H1 (cell line): ENCODE measurements around the gene LAMB3. TPM values are rescaled to one million over a fixed set of nuclear protein-coding genes. Genes with fewer than 3 reads are reported as not detected.

Experiments
- CTCF ChIA-PET: fragments of 300-600 bp; sonication (Branson Sonifier 250); formaldehyde crosslinking; loops from one replicate; lab custom pipeline; 2021; ENCODE audit not compliant: partially characterized antibody; lab: Charles Lee
- POLR2A ChIA-PET: fragments of 300-600 bp; sonication (Branson Sonifier 250); formaldehyde crosslinking; loops from one replicate; lab custom pipeline; 2021; ENCODE audit warnings: inconsistent platforms; ENCODE audit not compliant: partially characterized antibody; lab: Charles Lee
- DNase-seq, 2 experiments: peaks; one replicate each; pipeline versions ENCODE4 v3.0.0 to v3.0.0-alpha.2; 2010 to 2022; ENCODE audit warnings: low spot score in 2 of 2, low read depth in 1 of 2, mixed read lengths in 1 of 2
- FAIRE-seq: peaks from 2 replicates; lab custom pipeline; 2011; peaks lifted over from hg19 to GRCh38; lab: Jason Lieb, UNC
- H2AFZ ChIP-seq: 2 replicates; pipeline ENCODE4 v1.8.1; 2012; ENCODE audit warnings: low read length, inconsistent platforms
- H2AK5ac ChIP-seq: 2 replicates; pipeline ENCODE4 v1.6.1; 2013; ENCODE audit warnings: low read depth, low read length
- H2BK120ac ChIP-seq: replicated peaks from 2 replicates; pipeline ENCODE3; 2013; ENCODE audit warnings: low read depth, low read length, inconsistent platforms
- H2BK12ac ChIP-seq: 2 replicates; pipeline ENCODE4 v1.6.1; 2013; ENCODE audit warnings: low read depth, low read length
- H2BK15ac ChIP-seq: 2 replicates; pipeline ENCODE4 v1.6.1; 2013; ENCODE audit warnings: low read length
- H2BK20ac ChIP-seq: 2 replicates; pipeline ENCODE4 v1.6.1; 2013; ENCODE audit warnings: low read length
- H2BK5ac ChIP-seq: 2 replicates; pipeline ENCODE4 v1.6.1; 2013; ENCODE audit warnings: low read depth, low read length
- H3K14ac ChIP-seq: 2 replicates; pipeline ENCODE4 v1.6.1; 2013; ENCODE audit warnings: inconsistent platforms; ENCODE audit not compliant: insufficient read length
- H3K18ac ChIP-seq: 2 replicates; pipeline ENCODE4 v1.6.1; 2013; ENCODE audit warnings: low read length; ENCODE audit errors: extremely low read depth
- H3K23ac ChIP-seq: 2 replicates; pipeline ENCODE4 v1.6.1; 2013; ENCODE audit warnings: inconsistent platforms; ENCODE audit not compliant: insufficient read length
- H3K23me2 ChIP-seq: 2 replicates; pipeline ENCODE4 v1.6.1; 2013; ENCODE audit warnings: low read depth, low read length
- H3K27ac ChIP-seq: 2 replicates; pipeline ENCODE4 v1.6.1; 2011; ENCODE audit warnings: low read depth, low read length, inconsistent platforms
- H3K27me3 ChIP-seq, 4 experiments: replicated peaks in 1 of 4; 1 replicate in 1 of 4; 2 replicates in 3 of 4; pipeline versions ENCODE4 v1.6.1 to v1.8.1; 2011 to 2013; ENCODE audit warnings: low read length in 3 of 4, mild to moderate bottlenecking in 3 of 4, inconsistent platforms in 2 of 4, mixed read lengths in 2 of 4, moderate library complexity in 1 of 4; ENCODE audit not compliant: control insufficient read depth in 3 of 4, insufficient read depth in 3 of 4; ENCODE audit errors: extremely low read depth in 1 of 4
- H3K36me3 ChIP-seq, 4 experiments: 2 replicates each; pipeline versions ENCODE4 v1.6.1 to v1.8.1; 2011 to 2013; ENCODE audit warnings: mild to moderate bottlenecking in 4 of 4, low read length in 3 of 4, moderate library complexity in 2 of 4, control low read depth in 1 of 4, inconsistent platforms in 1 of 4; ENCODE audit not compliant: insufficient read depth in 4 of 4, control insufficient read depth in 2 of 4
- H3K4ac ChIP-seq: replicated peaks from 2 replicates; pipeline ENCODE3; 2013; ENCODE audit warnings: low read length, low read depth, mixed read lengths, inconsistent platforms; ENCODE audit not compliant: insufficient read length
- H3K4me1 ChIP-seq, 4 experiments: replicated peaks in 1 of 4; 1 replicate in 1 of 4; 2 replicates in 3 of 4; pipeline versions ENCODE4 v1.6.1 to v1.8.1; 2011 to 2013; ENCODE audit warnings: low read length in 3 of 4, inconsistent platforms in 2 of 4, mixed read lengths in 1 of 4; ENCODE audit not compliant: insufficient read depth in 4 of 4, control insufficient read depth in 3 of 4
- H3K4me2 ChIP-seq, 2 experiments: 2 replicates each; pipeline versions ENCODE4 v1.6.1 to v1.8.1; 2011 to 2013; ENCODE audit warnings: low read depth in 2 of 2, low read length in 2 of 2, control low read depth in 1 of 2, inconsistent platforms in 1 of 2, mild to moderate bottlenecking in 1 of 2; ENCODE audit not compliant: insufficient read depth in 1 of 2
- H3K4me3 ChIP-seq, 4 experiments: fragments of 200-600, 300-600 bp in 1 of 4; sonication (generic), shearing (Covaris generic), sonication (Bioruptor Twin) in 1 of 4; 2 replicates each; pipeline versions ENCODE4 v1.5.1 to v1.8.1; 2011 to 2016; ENCODE audit warnings: low read length in 4 of 4, low read depth in 3 of 4, control low read depth in 2 of 4, inconsistent platforms in 2 of 4, mild to moderate bottlenecking in 2 of 4, mixed read lengths in 1 of 4, moderate library complexity in 1 of 4; ENCODE audit not compliant: insufficient read depth in 2 of 4; ENCODE audit errors: extremely low read depth in 1 of 4
- H3K56ac ChIP-seq: replicated peaks from 2 replicates; pipeline ENCODE3; 2013; ENCODE audit warnings: low read depth, mild to moderate bottlenecking, mixed read lengths, low read length, inconsistent platforms; ENCODE audit not compliant: insufficient read length
- H3K79me1 ChIP-seq: 2 replicates; pipeline ENCODE4 v1.6.1; 2013; ENCODE audit warnings: low read depth, low read length, control low read depth
- H3K79me2 ChIP-seq, 2 experiments: 2 replicates each; pipeline versions ENCODE4 v1.6.1 to v1.8.1; 2012 to 2013; ENCODE audit warnings: low read length in 2 of 2, mild to moderate bottlenecking in 2 of 2, inconsistent platforms in 1 of 2; ENCODE audit not compliant: insufficient read depth in 2 of 2, control insufficient read depth in 1 of 2
- H3K9ac ChIP-seq, 4 experiments: replicated peaks in 1 of 4; 1 replicate in 1 of 4; 2 replicates in 3 of 4; pipeline versions ENCODE4 v1.6.1 to v1.8.1; 2011 to 2013; ENCODE audit warnings: low read depth in 3 of 4, low read length in 3 of 4, control low read depth in 2 of 4, mild to moderate bottlenecking in 2 of 4, moderate library complexity in 2 of 4, inconsistent platforms in 1 of 4; ENCODE audit errors: extremely low read depth in 1 of 4
- H3K9me3 ChIP-seq, 2 experiments: 2 replicates each; pipeline versions ENCODE4 v1.6.1 to v1.8.1; 2012 to 2013; ENCODE audit warnings: mild to moderate bottlenecking in 2 of 2, moderate library complexity in 2 of 2, control low read depth in 1 of 2, inconsistent platforms in 1 of 2, low read depth in 1 of 2, low read length in 1 of 2, mixed read lengths in 1 of 2; ENCODE audit not compliant: insufficient read depth in 2 of 2
- H4K20me1 ChIP-seq, 2 experiments: replicated peaks in 1 of 2; 2 replicates each; pipeline versions ENCODE3 to v1.8.1; 2011 to 2013; ENCODE audit warnings: inconsistent platforms in 2 of 2, low read length in 2 of 2, mild to moderate bottlenecking in 1 of 2; ENCODE audit not compliant: insufficient read depth in 2 of 2, control insufficient read depth in 1 of 2
- H4K5ac ChIP-seq: 2 replicates; pipeline ENCODE4 v1.6.1; 2013; ENCODE audit warnings: low read length, low read depth, mixed read lengths, inconsistent platforms; ENCODE audit not compliant: insufficient read length
- H4K8ac ChIP-seq: 2 replicates; pipeline ENCODE4 v1.8.0; 2013; ENCODE audit warnings: mild to moderate bottlenecking, moderate library complexity, low read length, inconsistent platforms; ENCODE audit not compliant: insufficient read depth; ENCODE audit errors: extremely low read depth
- H4K91ac ChIP-seq: replicated peaks from 2 replicates; pipeline ENCODE3; 2013; ENCODE audit warnings: low read length, mixed read lengths, inconsistent platforms; ENCODE audit not compliant: insufficient read length
- FOSL1 ChIP-seq: IDR thresholded peaks from 2 replicates; pipeline ENCODE4 v1.6.1; 2011; ENCODE audit warnings: mild to moderate bottlenecking, low read depth, low read length, moderate library complexity; ENCODE audit not compliant: insufficient read depth
- KDM1A ChIP-seq: fragments of 200-600, 300-600 bp; sonication (generic); IDR thresholded peaks from 2 replicates; pipeline ENCODE4 v1.7.1; 2016; ENCODE audit warnings: mild to moderate bottlenecking, low read length, borderline replicate concordance
- MAFK ChIP-seq: IDR thresholded peaks from 2 replicates; pipeline ENCODE4 v1.6.1; 2012; ENCODE audit warnings: low read depth, mild to moderate bottlenecking, improper control_type of control experiment, low read length
- NRF1 ChIP-seq: IDR thresholded peaks from 2 replicates; pipeline ENCODE4 v1.6.1; 2011; ENCODE audit warnings: mild to moderate bottlenecking, low read depth, low read length, improper control_type of control experiment
- POLR2A ChIP-seq, 2 experiments: IDR thresholded peaks; 1 replicate in 1 of 2; 2 replicates in 1 of 2; pipeline ENCODE4 v1.6.1; 2011; ENCODE audit warnings: low read depth in 2 of 2, low read length in 2 of 2, mild to moderate bottlenecking in 2 of 2; ENCODE audit errors: control extremely low read depth in 1 of 2
- RAD21 ChIP-seq, 2 experiments: IDR thresholded peaks in 1 of 2; conservative IDR thresholded peaks in 1 of 2; 2 replicates each; pipeline ENCODE4 v1.6.1; 2011; ENCODE audit warnings: low read depth in 2 of 2, low read length in 2 of 2, improper control_type of control experiment in 1 of 2, inconsistent platforms in 1 of 2, mild to moderate bottlenecking in 1 of 2, moderate library complexity in 1 of 2
- RXRA ChIP-seq: IDR thresholded peaks from 2 replicates; pipeline ENCODE4 v1.6.1; 2011; ENCODE audit warnings: low read depth, mild to moderate bottlenecking, low read length, moderate library complexity; ENCODE audit not compliant: insufficient read depth
- SIX5 ChIP-seq: IDR thresholded peaks from 2 replicates; pipeline ENCODE4 v1.6.1; 2011; ENCODE audit warnings: mild to moderate bottlenecking, low read depth, low read length
- TEAD4 ChIP-seq: IDR thresholded peaks from 2 replicates; pipeline ENCODE4 v1.6.1; 2012; ENCODE audit warnings: low read depth, low read length, inconsistent platforms, mixed read lengths
- USF2 ChIP-seq: IDR thresholded peaks from 2 replicates; pipeline ENCODE4 v1.6.1; 2011; ENCODE audit warnings: low read length, improper control_type of control experiment
- WGBS, 2 experiments: shearing (Covaris generic) in 1 of 2; methylation state at CpG; one replicate each; pipeline versions ENCODE4 v1.1.6 to v1.1.7; 2013 to 2015; ENCODE audit warnings: low lambda C conversion rate in 2 of 2, mixed read lengths in 2 of 2, inconsistent platforms in 1 of 2, low coverage in 1 of 2, missing lambda C conversion rate in 1 of 2; ENCODE audit not compliant: insufficient replicate concordance in 2 of 2, insufficient coverage in 1 of 2, insufficient read length in 1 of 2; ENCODE audit errors: extremely low coverage in 1 of 2, missing lambda C conversion rate in 1 of 2; 5-methylcytosine and 5-hydroxymethylcytosine counted together
- polyA plus RNA-seq, 7 experiments: library from polyadenylated mRNA; depleted of rRNA in 3 of 7; stranded (reverse) in 5 of 7; unstranded in 2 of 7; fragments of >200 nt in 5 of 7; fragments of 200-250 nt in 2 of 7; gene quantifications; 1 replicate in 5 of 7; 2 replicates in 1 of 7; 4 replicates in 1 of 7; pipeline versions ENCODE4 v1.2.1 to v1.2.3, GENCODE V29; 2011 to 2013; ENCODE audit warnings: missing spikeins in 2 of 7, mixed read lengths in 2 of 7
- total RNA-seq: library from RNA; stranded (reverse); fragmentation: NEBNext Ultra II Directional; extraction: Animal tissue kit (Norgen Biotek cat#: 25700); gene quantifications from 2 replicates; pipeline ENCODE4 v1.2.1, GENCODE V29; 2021

Gene LAMB3
- total and polyA plus RNA-seq, 2 of the 8 experiments (the other 6 are each of a cell fraction or from before 2014, with no cell fraction given) = 0.45 to 0.50 TPM

GRCh38 chr1:209651138-209651587 lies 1.1 kb downstream of the LAMB3 start:
- Histone ChIP-seq H3K79me2 (no peaks in the 10 kb centered on the region), H3K9ac (no peak overlapping the region)
- no peak for TF ChIP-seq KDM1A
- TF ChIP-seq TEAD4 = no peak
- TF ChIP-seq MAFK = no peak
- TF ChIP-seq NRF1 = no peak
- TF ChIP-seq RAD21 (IDR thresholded peaks at IDR 0.05 in 1 of 2, conservative IDR thresholded peaks at IDR 0.05 in 1 of 2; ENCODE audit: low read depth in 2 of 2, low read length in 2 of 2) = no peak
- TF ChIP-seq USF2 = no peak
- TF ChIP-seq FOSL1 = no peak
- TF ChIP-seq POLR2A (IDR thresholded peaks at IDR 0.05; ENCODE audit: control extremely low read depth in 1 of 2, low read depth in 2 of 2, low read length in 2 of 2) = no peak
- no peak for TF ChIP-seq SIX5
- TF ChIP-seq RXRA = no peak

More at GRCh38 chr1:209651138-209651587, 1.1 kb downstream of the LAMB3 start:
- Histone ChIP-seq H4K5ac (no peak overlapping the region), H2BK5ac (no peak overlapping the region), H3K4me1 (peaks cover 0 to 11% (median 10%) of the 10 kb centered on the region in 4 experiments; a peak in 4 of 7 replicates), H3K4ac (no peak overlapping the region), H3K79me1 (no peaks in the 10 kb centered on the region), H3K56ac (no peak overlapping the region), H2BK20ac (no peak overlapping the region), H3K27ac (no peak overlapping the region), H4K91ac (no peak overlapping the region), H2AK5ac (no peak overlapping the region), H3K36me3 (no peaks in the 10 kb centered on the region), H2BK12ac (no peak overlapping the region; the same call in 1 of the 2 replicates), H3K9me3 (no peaks in the 10 kb centered on the region), H3K4me3 (no peak overlapping the region), H3K23ac (no peak overlapping the region), H2AFZ (no peak overlapping the region), H3K23me2 (no peaks in the 10 kb centered on the region), H3K27me3 (0 out of 7 replicates have a peak, but pooled peaks cover 0 to 1% (median 0%) of the 10 kb centered on the region in 4 experiments), H3K14ac (no peak overlapping the region), H4K20me1 (no peaks in the 10 kb centered on the region), H3K4me2 (no peak overlapping the region), H2BK15ac (no peak overlapping the region), H2BK120ac (no peak overlapping the region), H4K8ac (no peak overlapping the region), H3K18ac (no peak overlapping the region)
- DNase-seq = no peak
- FAIRE-seq = no peak
- ChIA-PET CTCF (interaction anchor here (1.2 to 4.5 kb wide), 6 partner anchors 8 to 81 kb away, joined by 3 to 23 read pairs (median 6); no protein-coding TSS in a partner anchor), POLR2A (no interaction called here)
- WGBS, 2 experiments = 81% methylated on average over 5 of the region's 5 CpGs; no CpG with 5 or more reads in 1 of the 2 experiments
